ENCODE data around the gene ZNF740.

Gene ZNF740

DNA sequence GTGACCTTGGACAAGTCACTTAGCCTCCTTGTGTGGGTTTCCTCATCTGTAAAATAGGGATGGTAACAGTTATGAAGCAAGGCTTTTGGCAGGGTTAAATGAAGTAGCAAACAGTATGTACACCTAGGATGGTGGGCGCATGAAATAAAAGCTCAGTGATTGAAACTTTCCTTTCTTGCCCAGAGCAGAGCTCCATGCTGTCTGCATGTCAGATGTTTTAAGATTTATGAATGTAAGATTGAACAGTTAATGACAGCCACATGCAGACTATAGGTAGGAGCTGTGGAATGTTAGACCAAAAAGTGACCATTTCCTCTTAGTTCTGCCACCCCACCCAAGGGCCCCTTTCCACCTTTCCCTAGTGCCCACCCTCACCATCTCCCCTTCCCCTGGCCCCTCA is 14.5 kb downstream of the ZNF740 start:
- no peak for TF ChIP-seq NFIC (IDR thresholded peaks at IDR 0.05)
- TF ChIP-seq TAF1 (IDR thresholded peaks at IDR 0.05; ENCODE audit: low read depth), result no peak
- no peak for TF ChIP-seq EGR1 (IDR thresholded peaks at IDR 0.05)
- TF ChIP-seq TCF12 (IDR thresholded peaks at IDR 0.05; ENCODE audit: low read depth), result no peak
- TF ChIP-seq CEBPB (IDR thresholded peaks at IDR 0.05), result no peak
- TF ChIP-seq ZBTB7A (IDR thresholded peaks at IDR 0.05; ENCODE audit: low read depth), result no peak
- no peak for TF ChIP-seq FOXM1 (IDR thresholded peaks at IDR 0.05; ENCODE audit: borderline replicate concordance, low read depth)
- TF ChIP-seq CREB1 (IDR thresholded peaks at IDR 0.05; ENCODE audit: low read depth), result no peak
- TF ChIP-seq EP300 (IDR thresholded peaks at IDR 0.05; ENCODE audit: borderline replicate concordance), result no peak
- TF ChIP-seq, protein P1, sequence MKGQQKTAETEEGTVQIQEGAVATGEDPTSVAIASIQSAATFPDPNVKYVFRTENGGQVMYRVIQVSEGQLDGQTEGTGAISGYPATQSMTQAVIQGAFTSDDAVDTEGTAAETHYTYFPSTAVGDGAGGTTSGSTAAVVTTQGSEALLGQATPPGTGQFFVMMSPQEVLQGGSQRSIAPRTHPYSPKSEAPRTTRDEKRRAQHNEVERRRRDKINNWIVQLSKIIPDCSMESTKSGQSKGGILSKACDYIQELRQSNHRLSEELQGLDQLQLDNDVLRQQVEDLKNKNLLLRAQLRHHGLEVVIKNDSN (IDR thresholded peaks at IDR 0.05), result no peak
- TF ChIP-seq MAX (IDR thresholded peaks at IDR 0.05), result no peak

DNA sequence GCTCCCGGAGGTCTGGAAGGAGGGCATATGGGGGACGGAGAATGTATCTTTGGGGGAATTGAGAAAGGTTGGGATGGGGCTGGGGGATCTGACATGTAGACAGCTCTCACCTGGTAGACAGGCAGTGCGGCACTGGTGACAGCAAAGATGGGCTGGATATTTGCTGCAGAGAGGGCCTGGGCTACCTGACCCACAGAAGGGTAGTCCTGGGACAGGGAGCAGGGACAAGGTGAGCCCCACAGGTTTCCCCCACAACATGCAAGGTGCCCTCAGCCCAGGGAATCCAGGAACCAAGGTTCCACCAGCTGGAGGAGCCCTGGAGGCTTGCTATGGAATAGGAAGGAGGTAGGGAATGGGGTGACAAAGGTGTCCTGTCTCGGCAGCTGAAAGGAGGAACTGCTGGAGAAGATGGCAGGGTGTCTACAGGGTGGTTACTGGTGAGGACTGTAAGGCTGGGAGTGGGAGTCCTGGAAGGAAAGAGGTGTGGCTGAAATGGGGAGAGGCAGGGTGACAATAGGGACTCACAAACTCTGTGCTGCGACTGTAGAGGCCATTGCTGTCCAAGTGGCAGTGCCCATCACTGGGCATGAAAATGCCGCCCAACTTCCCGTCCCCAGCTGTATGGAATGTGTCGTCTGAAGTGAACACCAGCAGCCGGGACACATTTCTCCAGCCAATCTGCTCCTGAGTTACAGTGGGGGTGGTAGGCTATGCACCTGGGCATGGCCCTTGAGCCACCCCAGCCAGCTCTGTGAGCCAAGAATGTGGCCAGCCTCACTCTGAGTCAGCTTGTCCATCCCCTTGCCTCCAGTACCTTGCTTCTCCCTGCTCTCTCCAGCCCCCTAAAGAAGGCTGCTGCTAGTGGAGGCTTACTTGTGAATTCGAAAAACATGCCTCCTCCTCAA is 15.2 kb downstream of the ZNF740 start:
- TF ChIP-seq CREB1 (IDR thresholded peaks at IDR 0.05; ENCODE audit: low read depth), result no peak
- 0 out of 2 replicates have a peak, but pooled peaks have one; percentile 9 for TF ChIP-seq NFIC (IDR thresholded peaks at IDR 0.05)
- no peak for TF ChIP-seq REST (IDR thresholded peaks at IDR 0.05; ENCODE audit: low read depth)
- TF ChIP-seq, protein P1 (IDR thresholded peaks at IDR 0.05), result no peak
- TF ChIP-seq EP300 (IDR thresholded peaks at IDR 0.05; ENCODE audit: borderline replicate concordance), result no peak
- TF ChIP-seq TEAD4 (IDR thresholded peaks at IDR 0.05), result 0 out of 2 replicates have a peak, but pooled peaks have one; percentile 12

- no peak for TF ChIP-seq MAX (IDR thresholded peaks at IDR 0.05)
- TF ChIP-seq CREB1 (IDR thresholded peaks at IDR 0.05; ENCODE audit: low read depth), result no peak
- no peak for TF ChIP-seq TAF1 (IDR thresholded peaks at IDR 0.05; ENCODE audit: low read depth)
- no peak for TF ChIP-seq YY1 (IDR thresholded peaks at IDR 0.05; ENCODE audit: low read depth)
- TF ChIP-seq TCF12 (IDR thresholded peaks at IDR 0.05; ENCODE audit: low read depth), result no peak
- TF ChIP-seq NFIC (IDR thresholded peaks at IDR 0.05), result no peak
- TF ChIP-seq FOXM1 (IDR thresholded peaks at IDR 0.05; ENCODE audit: borderline replicate concordance, low read depth), result no peak
- no peak for TF ChIP-seq EP300 (IDR thresholded peaks at IDR 0.05; ENCODE audit: borderline replicate concordance)
- TF ChIP-seq CEBPB (IDR thresholded peaks at IDR 0.05), result no peak
- no peak for TF ChIP-seq ZBTB7A (IDR thresholded peaks at IDR 0.05; ENCODE audit: low read depth)
- no peak for TF ChIP-seq TEAD4 (IDR thresholded peaks at IDR 0.05)
Measured at GRCh38 chr12:53196486-53196885, 16.0 kb downstream of the ZNF740 start.

GRCh38 chr12:53197011-53197640 is 16.6 kb downstream of the ZNF740 start:
- TF ChIP-seq RAD21 (IDR thresholded peaks at IDR 0.05; ENCODE audit: low read depth) (no peak), MAX (IDR thresholded peaks at IDR 0.05) (no peak), FOXM1 (IDR thresholded peaks at IDR 0.05; ENCODE audit: borderline replicate concordance, low read depth) (no peak), EP300 (IDR thresholded peaks at IDR 0.05; ENCODE audit: borderline replicate concordance) (no peak), YY1 (IDR thresholded peaks at IDR 0.05; ENCODE audit: low read depth) (no peak), NFIC (IDR thresholded peaks at IDR 0.05) (no peak), ZBTB7A (IDR thresholded peaks at IDR 0.05; ENCODE audit: low read depth) (no peak), TAF1 (IDR thresholded peaks at IDR 0.05; ENCODE audit: low read depth) (no peak), CREB1 (IDR thresholded peaks at IDR 0.05; ENCODE audit: low read depth) (no peak), EGR1 (IDR thresholded peaks at IDR 0.05) (no peak), TEAD4 (IDR thresholded peaks at IDR 0.05) (no peak), CEBPB (IDR thresholded peaks at IDR 0.05) (no peak), REST (IDR thresholded peaks at IDR 0.05; ENCODE audit: low read depth) (no peak), TCF12 (IDR thresholded peaks at IDR 0.05; ENCODE audit: low read depth) (no peak)
- TF ChIP-seq, protein P1 (IDR thresholded peaks at IDR 0.05), result no peak

All from Ishikawa (cell line).